AG09309 (cell line): ENCODE measurements around the gene CEP350.

Source experiments
- DNase-seq: peaks from one replicate; pipeline ENCODE4 v3.0.0-alpha.2; 2010; ENCODE audit warnings: low read depth
- H3K4me3 ChIP-seq: 2 replicates; pipeline ENCODE4 v1.5.1; 2011; ENCODE audit warnings: mild to moderate bottlenecking, low read depth, low read length, moderate library complexity; ENCODE audit not compliant: control insufficient read depth
- CTCF ChIP-seq: IDR thresholded peaks from 2 replicates; pipeline ENCODE4 v1.5.1; 2011; ENCODE audit warnings: mild to moderate bottlenecking, low read depth, low read length, inconsistent platforms; ENCODE audit not compliant: insufficient read depth, control insufficient read depth; ENCODE audit errors: missing control alignments

CEP350 gene

GRCh38 chr1:180031664-180032063, 77.1 kb downstream of the CEP350 start:
- no peak for TF ChIP-seq CTCF
- H3K4me3 ChIP-seq = no peak overlapping the region
- no peak for DNase-seq

DNA sequence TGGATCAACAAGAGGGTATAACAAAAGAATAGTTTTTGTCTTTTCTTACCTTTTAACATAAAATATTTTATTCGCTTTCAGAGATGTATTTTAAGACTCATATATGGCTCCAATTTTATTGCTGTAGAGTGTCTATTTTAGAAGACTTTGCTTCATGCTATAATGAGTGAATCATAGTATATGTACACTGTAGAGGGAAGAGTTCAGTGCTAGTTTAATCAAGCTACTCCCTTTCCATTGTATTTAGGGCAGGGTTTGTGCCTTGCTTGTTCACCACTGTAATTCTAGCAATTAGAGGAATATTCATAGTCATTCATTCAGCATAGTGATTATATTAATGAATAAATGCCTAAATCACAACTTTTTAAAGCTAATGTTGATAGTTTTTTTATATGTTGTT, 78.8 kb downstream of the CEP350 start:
- no peak overlapping the region for H3K4me3 ChIP-seq
- DNase-seq = no peak
- no peak for TF ChIP-seq CTCF

DNA sequence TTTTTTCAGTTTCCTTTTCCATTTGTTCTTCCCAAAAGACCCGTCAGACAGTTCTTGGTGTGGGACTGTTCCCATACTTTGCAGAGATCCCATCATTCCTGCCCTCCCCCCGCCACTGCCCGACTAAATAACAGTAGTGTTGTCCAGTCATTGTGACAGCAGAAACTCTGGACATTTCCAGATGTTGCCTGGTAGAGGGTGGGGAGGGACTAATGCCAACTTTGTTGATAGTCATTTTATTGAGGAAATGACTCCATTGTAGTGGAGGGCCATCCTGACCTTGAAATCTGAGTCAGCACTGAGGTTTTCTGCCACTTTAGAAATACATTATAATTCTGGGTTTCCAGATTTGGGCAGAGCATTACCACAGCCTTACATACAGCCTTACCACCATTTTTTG, 85.4 kb downstream of the CEP350 start:
- TF ChIP-seq CTCF = no peak
- DNase-seq = peak; percentile 79
- H3K4me3 ChIP-seq = no peak overlapping the region

DNA sequence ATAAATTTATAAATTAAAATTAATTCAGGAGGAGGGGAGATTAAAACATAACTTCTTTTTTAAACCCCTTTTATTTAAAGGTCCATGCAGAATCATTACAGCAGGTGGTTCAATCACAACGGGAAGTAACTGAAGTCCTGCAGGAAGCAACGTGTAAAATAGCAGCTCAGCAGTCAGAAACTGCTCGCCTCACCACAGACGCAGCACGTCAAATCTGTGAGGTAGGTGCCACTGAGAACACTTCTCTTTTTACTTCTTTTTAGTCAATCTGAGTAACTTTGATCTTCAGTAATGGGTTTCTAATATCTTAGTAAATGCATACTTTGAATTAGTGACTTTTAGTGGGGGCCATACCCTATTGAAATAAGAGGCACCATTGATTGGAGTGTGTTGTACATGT, 87.0 kb downstream of the CEP350 start:
- no peak for DNase-seq
- TF ChIP-seq CTCF = no peak

GRCh38 chr1:180042988-180043622, 88.5 kb downstream of the CEP350 start:
- TF ChIP-seq CTCF = no peak
- no peak overlapping the region for H3K4me3 ChIP-seq
- peak; percentile 34 for DNase-seq

More for the DNA sequence above, 87.0 kb downstream of the CEP350 start:
- no peak overlapping the region for H3K4me3 ChIP-seq

DNA sequence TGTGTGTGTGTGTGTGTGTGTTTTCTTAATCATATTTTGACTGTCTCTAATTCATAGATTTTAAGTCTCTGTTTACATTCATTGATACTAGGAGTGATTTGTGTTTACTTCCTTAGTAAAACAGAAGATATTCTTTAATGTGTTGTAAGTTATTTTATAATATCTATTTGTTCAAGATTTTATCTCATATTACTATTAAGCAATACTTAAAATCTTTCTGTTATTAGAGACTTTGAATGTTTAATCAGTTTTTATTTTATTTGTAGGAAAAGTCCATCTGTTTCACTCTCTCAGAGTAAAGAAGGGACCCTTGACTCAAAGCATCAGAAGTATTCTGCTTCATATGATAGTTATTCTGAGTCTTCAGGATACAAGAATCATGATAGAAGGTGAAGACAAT, 89.2 kb downstream of the CEP350 start:
- no peak for TF ChIP-seq CTCF
- DNase-seq = no peak
- H3K4me3 ChIP-seq = no peak overlapping the region

DNA sequence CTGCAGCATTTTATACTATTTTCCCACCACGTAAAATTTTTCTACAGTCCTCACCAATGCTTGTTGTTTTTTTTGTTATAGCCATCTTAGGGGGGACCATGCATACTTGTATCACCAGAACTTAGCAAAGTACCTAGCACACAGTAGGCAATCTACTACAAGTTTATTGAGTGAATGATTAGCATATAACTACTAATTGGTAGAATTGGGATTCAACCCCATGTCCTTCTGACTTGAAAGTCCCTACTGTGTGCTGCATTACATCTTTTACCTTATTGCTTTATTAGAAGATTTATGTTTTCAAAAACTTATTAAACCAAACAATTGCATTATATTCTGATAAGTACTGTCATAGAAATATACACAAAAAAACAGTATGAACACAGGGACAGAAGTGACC, 92.1 kb downstream of the CEP350 start:
- TF ChIP-seq CTCF = no peak
- no peak for DNase-seq
- no peak overlapping the region for H3K4me3 ChIP-seq
